IPS-18c (cell line): ENCODE data around the gene CUEDC1.
"Not testable (repeated sequence)": the region's sequence is repeated elsewhere in the genome, so short reads cannot be mapped to it uniquely, and the experiment has no call there.

Experiments used
- H3K4me3 ChIP-seq: 2 replicates; pipeline ENCODE4 v1.7.0; 2013; ENCODE audit warnings: low read depth, mild to moderate bottlenecking, low read length, moderate library complexity; ENCODE audit not compliant: insufficient read depth
- H3K9me3 ChIP-seq: one replicate; pipeline ENCODE4 v1.6.1; 2013; ENCODE audit warnings: mild to moderate bottlenecking, low read length, moderate library complexity; ENCODE audit not compliant: control insufficient read depth, insufficient read depth

Gene CUEDC1

GRCh38 chr17:57931488-57932137 is 23.6 kb downstream of the CUEDC1 start:
- Histone ChIP-seq H3K9me3 (no peaks in the 10 kb centered on the region), H3K4me3 (no peak overlapping the region)

GRCh38 chr17:57930239-57930638 is 25.0 kb downstream of the CUEDC1 start:
- H3K9me3 ChIP-seq: no peaks in the 10 kb centered on the region
- no peak overlapping the region for H3K4me3 ChIP-seq

- no peaks in the 10 kb centered on the region for H3K9me3 ChIP-seq
- no peak overlapping the region for H3K4me3 ChIP-seq
These were observed 25.8 kb downstream of the CUEDC1 start for GRCh38 chr17:57929386-57929785.

GRCh38 chr17:57928928-57929327 is 26.3 kb downstream of the CUEDC1 start:
- no peak overlapping the region for H3K4me3 ChIP-seq
- H3K9me3 ChIP-seq: no peaks in the 10 kb centered on the region

- H3K9me3 ChIP-seq: no peaks in the 10 kb centered on the region
- no peak overlapping the region for H3K4me3 ChIP-seq
These were observed 28.0 kb downstream of the CUEDC1 start for GRCh38 chr17:57927048-57927723.

- Histone ChIP-seq H3K4me3 (no peak overlapping the region), H3K9me3 (no peaks in the 10 kb centered on the region)
These were observed 28.5 kb downstream of the CUEDC1 start for GRCh38 chr17:57926723-57927047.

- Histone ChIP-seq H3K9me3 (no peaks in the 10 kb centered on the region), H3K4me3 (no peak overlapping the region)
These were observed 29.7 kb downstream of the CUEDC1 start for GRCh38 chr17:57925361-57925990.

- no peak overlapping the region for H3K4me3 ChIP-seq
- H3K9me3 ChIP-seq: no peaks in the 10 kb centered on the region
These were observed 30.5 kb downstream of the CUEDC1 start for GRCh38 chr17:57924677-57925076.

- Histone ChIP-seq H3K9me3 (no peaks in the 10 kb centered on the region), H3K4me3 (no peak overlapping the region)
These were observed 31.9 kb downstream of the CUEDC1 start for GRCh38 chr17:57923182-57923872.

- not testable (repeated sequence) for H3K9me3 ChIP-seq, H3K4me3 ChIP-seq
These were observed 32.5 kb downstream of the CUEDC1 start for GRCh38 chr17:57922745-57923144.

- Histone ChIP-seq H3K9me3 (no peaks in the 10 kb centered on the region), H3K4me3 (no peak overlapping the region)
These were observed 34.1 kb downstream of the CUEDC1 start for GRCh38 chr17:57920916-57921703.

- Histone ChIP-seq H3K4me3 (no peak overlapping the region), H3K9me3 (no peaks in the 10 kb centered on the region)
These were observed 35.3 kb downstream of the CUEDC1 start for GRCh38 chr17:57919918-57920317.

- Histone ChIP-seq H3K4me3 (no peak overlapping the region), H3K9me3 (no peaks in the 10 kb centered on the region)
These were observed 37.0 kb downstream of the CUEDC1 start for GRCh38 chr17:57918017-57918895.

- H3K9me3 ChIP-seq: no peaks in the 10 kb centered on the region
- no peak overlapping the region for H3K4me3 ChIP-seq
These were observed 38.0 kb downstream of the CUEDC1 start for GRCh38 chr17:57916925-57917858.

GRCh38 chr17:57915985-57916757 is 39.0 kb downstream of the CUEDC1 start:
- no peaks in the 10 kb centered on the region for H3K9me3 ChIP-seq
- H3K4me3 ChIP-seq: no peak overlapping the region
